Measurements from ENCODE around the gene PDE4D. TPM values are rescaled to one million over a fixed set of nuclear protein-coding genes. Genes with fewer than 3 reads are reported as not detected.
A peak's percentile ranks its signal among the peaks of the same experiment; 100 is the strongest.

PDE4D gene
- total RNA-seq, 1 donor from 2014 or later: 35.1 TPM

DNA sequence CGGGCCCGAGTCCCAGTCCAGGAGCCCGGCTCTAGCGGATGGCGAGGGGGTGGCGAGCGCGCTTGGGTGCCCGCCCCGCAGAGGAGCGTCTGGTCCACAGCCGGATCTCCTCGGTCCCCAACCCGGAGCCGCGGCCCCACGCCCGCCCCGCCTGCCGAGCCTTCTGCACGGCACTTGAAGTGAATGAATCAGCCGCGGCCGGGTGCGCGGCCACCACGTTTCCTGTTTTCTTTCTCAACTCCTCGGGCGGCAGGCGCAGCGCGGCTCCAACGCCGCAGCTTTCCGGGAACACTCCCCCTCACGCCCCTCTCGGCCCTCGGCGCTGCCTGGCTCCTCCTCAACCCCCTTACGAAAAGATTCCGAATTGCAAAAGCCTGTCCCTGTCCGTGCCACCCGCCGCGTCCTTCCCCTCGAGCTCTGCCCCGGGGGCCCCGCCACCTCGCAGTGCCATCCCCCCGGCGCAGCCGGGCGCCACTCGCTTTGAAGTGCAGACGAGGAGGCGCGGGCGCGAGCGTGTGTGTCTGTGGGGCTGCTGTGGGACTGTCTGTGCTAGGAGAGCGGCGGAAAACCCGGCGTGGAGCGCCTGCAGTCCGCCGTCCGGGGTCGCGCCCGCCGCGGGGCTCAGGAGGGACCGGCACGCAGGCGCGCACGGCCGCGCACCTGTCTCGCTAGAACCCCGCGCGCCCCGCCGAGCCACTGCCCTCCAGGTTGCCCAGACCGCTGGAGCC, 854.1 kb downstream of the PDE4D start:
- ATAC-seq (peak; percentile 75), DNase-seq (peak; percentile 90)
- intact Hi-C loops (cut with micrococcal nuclease): loop anchor here (5.0 to 10.0 kb wide), 2 partner anchors 75 to 133 kb away; no protein-coding TSS in a partner anchor

DNA sequence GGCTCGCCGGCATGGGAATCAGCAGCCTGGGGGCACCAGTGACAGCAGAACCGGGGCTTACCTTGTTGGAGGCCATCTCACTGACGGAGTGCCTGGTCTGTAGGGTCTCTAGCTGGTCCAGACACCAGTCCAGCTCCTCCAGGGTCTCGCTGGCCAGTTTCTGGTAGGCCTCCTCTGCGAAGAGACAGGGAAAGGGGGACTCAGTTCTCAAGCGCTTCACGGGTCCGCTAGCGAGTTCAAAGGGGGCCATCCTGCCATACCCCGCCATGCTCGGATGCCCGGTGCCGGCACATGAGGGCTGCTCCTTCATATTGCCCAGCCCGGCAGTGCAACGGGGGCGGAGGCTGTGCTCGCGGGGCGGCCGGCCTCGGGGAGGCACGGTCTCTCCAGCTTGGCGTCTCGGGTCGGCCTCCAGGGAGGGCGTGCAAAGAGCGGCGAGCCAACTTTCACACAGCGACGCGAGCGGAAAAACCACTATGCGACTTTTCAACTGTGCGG, 854.7 kb downstream of the PDE4D start:
- DNase-seq (no peak), ATAC-seq (peak; percentile 61)
- intact Hi-C loops (cut with micrococcal nuclease): loop anchor here (5.0 kb wide), 1 partner anchor 133 kb away; no protein-coding TSS in a partner anchor

DNA sequence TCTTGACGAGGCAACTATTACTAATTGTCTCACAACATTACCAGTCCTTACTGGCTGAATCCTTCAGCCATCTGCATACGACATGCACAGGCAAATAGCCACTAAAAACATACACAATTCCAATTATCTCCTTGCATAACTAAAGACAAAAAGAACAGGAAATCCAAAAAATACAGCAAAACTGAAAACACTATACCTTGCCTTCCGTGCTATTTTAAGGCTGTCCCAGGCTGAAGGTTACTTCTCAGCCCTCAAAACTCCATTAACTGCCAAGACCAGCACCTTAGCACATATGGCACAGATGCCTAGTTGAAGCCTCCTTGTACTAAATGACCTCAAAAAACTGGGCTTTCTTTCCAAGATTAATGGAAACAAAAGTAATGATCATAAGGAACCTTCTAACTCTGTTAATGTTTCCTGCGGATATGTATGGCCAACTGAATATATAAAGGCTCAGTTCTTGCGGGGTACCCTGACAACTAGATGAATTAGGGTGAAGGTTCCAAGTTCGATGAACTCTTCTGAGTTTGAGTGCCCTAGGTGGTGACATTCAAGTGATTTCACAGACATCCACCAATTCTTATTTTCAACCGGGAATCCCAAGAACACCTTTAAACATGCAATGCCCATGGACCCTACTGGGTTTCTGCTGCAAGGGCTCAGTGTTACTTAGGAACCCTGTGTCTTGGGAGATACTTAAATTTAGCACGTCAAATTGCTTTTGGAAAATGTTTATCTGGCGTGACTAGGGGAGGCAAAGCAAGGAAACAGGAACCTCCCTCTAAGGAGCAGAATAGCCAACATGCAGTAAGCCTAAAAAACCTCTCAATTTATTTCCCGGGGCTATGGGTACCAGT, 855.4 kb downstream of the PDE4D start:
- intact Hi-C loops (cut with micrococcal nuclease): loop anchor here (5.0 kb wide), 1 partner anchor 134 kb away; no protein-coding TSS in a partner anchor
- ATAC-seq (no peak), DNase-seq (no peak)

GRCh38 chr5:59037453-59037852, 856.1 kb downstream of the PDE4D start:
- no peak for DNase-seq
- no peak for ATAC-seq
- intact Hi-C loops (cut with micrococcal nuclease): loop anchor here (5.0 kb wide), 1 partner anchor 135 kb away; no protein-coding TSS in a partner anchor

DNA sequence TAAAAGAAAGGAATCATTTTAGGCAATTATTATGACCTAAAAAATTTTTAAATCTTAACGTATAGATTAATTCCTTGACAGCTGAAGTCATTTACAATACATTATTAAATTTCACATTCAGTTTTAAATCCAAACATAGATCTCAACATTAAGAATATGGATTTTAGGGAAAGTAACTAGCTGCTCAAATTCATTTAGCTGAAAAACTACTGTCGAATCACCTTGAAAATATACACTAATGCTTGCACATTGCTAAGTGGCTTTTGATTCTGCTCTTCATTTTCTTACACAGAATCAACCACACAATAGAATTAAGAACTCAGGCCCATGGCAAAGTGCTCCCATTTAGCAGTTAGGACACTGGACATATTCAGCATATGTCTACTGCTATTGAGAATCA, 856.5 kb downstream of the PDE4D start:
- no peak for ATAC-seq
- intact Hi-C loops (cut with micrococcal nuclease): loop anchor here (5.0 kb wide), 1 partner anchor 135 kb away; no protein-coding TSS in a partner anchor
- no peak for DNase-seq

GRCh38 chr5:59036274-59036961, 857.1 kb downstream of the PDE4D start:
- intact Hi-C loops (cut with micrococcal nuclease): loop anchor here (5.0 kb wide), 1 partner anchor 136 kb away; no protein-coding TSS in a partner anchor
- DNase-seq (no peak), ATAC-seq (no peak)

GRCh38 chr5:59035681-59036080, 857.8 kb downstream of the PDE4D start:
- no peak for DNase-seq
- intact Hi-C loops (cut with micrococcal nuclease): loop anchor here (5.0 kb wide), 1 partner anchor 137 kb away; no protein-coding TSS in a partner anchor
- ATAC-seq: no peak

DNA sequence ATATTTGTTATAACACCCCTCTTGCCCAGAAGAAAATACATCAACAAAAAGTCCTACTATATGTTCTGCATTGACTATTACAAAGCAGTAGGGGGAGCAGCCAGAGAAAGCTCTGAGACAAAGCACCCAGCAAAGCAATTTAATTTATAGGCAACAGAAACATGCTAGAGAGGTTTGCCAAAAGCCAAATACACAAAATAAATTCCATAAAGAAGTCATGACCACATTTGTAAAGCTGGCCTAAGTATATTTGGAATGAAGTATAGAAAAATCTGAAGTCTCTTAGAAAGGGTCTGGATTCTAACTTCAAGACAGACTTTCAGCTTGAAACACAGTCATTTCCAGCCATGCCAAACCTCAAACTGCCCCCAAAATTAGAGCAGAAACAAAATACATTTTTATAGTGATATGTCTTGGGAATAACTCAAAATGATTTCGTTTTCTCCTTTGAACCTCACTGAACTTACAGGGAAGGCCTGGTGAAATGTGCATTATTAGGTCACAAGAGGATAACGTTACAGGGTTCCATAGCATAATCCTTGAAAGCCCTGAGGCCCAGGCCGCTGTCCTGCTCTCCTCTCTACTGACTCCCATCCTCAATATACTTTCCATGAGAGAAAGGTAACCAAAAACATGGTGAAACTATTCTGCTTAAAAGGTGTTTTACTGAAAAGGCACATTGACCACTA, 858.9 kb downstream of the PDE4D start:
- intact Hi-C loops (cut with micrococcal nuclease): loop anchor here (5.0 kb wide), 1 partner anchor 138 kb away; no protein-coding TSS in a partner anchor
- DNase-seq (no peak), ATAC-seq (no peak)

- intact Hi-C loops (cut with micrococcal nuclease): no loop called here
- ATAC-seq (no peak), DNase-seq (no peak)
These were observed 866.2 kb downstream of the PDE4D start for GRCh38 chr5:59027145-59027907.

DNA sequence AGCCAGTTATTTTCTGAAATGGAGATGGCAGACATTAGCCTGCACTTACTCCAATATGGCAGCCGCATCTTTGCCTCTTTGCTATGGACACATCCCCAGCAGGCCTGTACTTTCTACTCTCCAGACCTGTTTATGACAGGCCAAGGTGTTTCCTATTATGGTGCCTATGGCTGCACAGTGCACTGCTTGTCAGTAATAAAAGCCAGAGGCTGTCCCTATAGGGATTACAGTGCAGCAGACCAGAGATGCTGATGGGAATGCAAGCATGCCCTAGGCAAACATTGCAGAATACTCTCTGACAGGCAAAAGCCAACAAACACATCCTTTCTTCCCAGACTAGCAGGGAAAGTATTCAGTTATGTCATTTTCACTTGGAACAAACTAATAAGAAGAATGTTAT, 867.8 kb downstream of the PDE4D start:
- intact Hi-C loops (cut with micrococcal nuclease): no loop called here
- no peak for DNase-seq
- ATAC-seq: peak; percentile 54

DNA sequence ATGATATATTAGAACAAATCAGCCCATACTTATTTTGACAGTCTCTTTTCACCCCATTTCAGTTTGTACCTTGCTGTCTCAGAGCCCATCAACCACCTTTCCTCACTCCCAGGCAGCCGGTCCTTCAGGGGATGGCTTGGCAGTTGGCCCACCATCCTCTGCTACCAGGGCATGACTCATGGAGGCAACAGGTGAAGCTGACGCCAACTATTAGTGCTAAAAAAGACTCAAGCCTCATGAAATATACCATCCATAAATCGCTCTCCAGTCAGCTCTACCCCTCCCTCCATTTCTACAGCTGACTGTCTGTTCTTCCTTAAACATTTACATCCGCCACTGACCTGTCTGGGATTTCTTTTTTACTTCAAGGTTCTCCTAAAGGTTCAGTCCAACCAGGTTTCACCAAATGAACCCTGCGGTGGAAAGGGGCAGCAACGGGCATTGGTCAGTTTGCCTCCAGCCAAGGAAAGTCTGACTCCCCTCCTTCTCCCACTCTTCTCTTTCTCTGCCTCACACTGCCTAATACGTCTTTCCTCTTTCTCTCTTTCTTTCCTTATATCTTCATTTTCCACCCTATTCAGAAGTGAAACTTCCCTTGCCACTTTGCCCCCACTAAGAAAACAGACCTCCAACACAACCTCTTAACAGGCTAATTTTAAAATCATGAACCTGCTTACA, 871.5 kb downstream of the PDE4D start:
- peak; percentile 69 for DNase-seq
- intact Hi-C loops (cut with micrococcal nuclease): no loop called here
- peak; percentile 70 for ATAC-seq

DNA sequence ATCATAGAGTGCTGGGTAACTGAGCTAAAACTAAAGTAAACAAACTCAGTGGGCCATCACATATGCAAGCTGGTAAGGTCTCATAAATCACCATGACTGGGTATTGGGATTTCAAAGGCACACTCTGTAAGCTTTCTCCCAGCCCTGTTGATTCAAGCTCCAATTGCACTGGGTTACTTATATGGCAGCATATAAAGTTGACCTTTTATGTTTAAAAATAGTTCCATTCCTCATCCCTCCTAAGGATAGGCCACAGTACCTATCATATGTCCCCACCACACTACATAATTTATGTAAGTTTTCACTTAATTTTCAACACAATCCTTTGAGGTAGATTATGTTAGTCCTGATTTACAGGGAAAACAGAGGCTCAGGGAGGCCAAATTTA, 872.2 kb downstream of the PDE4D start:
- peak; percentile 18 for ATAC-seq
- intact Hi-C loops (cut with micrococcal nuclease): no loop called here

DNA sequence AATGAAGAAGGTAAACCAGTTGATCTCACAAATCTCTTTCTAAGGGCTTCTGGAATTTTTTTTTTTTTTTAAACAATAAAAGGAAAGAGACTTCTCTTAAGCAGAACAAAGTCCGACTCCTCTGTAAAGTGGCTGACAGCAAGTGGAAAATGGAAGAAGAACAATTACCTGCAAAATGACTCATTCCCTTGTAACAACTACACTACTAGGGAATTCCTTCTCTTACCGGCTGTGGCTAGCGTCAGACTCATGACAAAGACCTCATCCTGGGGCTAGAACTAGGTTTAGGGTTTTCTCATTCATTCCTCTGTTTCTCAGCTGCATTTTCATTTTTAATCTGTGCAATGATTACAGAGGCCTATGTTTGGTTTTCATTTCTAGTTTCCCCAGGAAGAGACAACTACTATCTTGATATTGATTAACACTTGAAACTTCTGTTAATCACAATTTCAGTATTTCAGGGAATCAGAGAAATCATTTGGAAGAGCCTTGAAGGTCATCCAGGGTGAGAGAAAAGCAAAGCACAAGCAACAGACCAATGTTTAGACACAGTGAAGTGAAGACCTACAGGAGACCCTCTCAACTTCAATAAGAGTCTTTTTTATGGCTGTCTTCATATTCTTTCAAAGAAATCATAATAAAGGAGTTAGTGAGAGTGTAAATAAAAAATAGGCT, 872.8 kb downstream of the PDE4D start:
- DNase-seq: no peak
- no peak for ATAC-seq
- intact Hi-C loops (cut with micrococcal nuclease): no loop called here

More for the DNA sequence above, 872.2 kb downstream of the PDE4D start:
- no peak for DNase-seq

DNA sequence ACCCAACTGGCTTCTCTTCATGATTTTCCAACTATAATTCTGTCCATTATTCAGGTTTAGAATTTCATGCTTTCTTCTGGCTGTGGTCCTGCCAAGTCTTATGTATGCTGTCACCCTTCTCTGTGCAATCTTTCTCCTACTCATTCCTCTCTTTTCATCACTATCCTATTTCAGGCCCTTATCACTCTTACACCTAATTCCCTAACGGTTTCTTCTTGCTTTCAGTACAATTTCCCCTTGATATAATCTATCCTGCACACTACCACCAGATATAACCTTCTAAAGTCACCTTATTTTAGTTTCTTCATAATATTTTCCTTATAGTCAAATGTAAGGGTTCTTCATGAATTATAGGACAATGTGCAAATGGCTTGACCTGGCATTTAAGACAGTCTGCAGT, 874.4 kb downstream of the PDE4D start:
- DNase-seq (no peak), ATAC-seq (peak; percentile 44)
- intact Hi-C loops (cut with micrococcal nuclease): no loop called here

- ATAC-seq (no peak), DNase-seq (no peak)
- intact Hi-C loops (cut with micrococcal nuclease): no loop called here
These were observed 876.6 kb downstream of the PDE4D start for GRCh38 chr5:59016925-59017324.

- ATAC-seq (no peak), DNase-seq (no peak)
- intact Hi-C loops (cut with micrococcal nuclease): loop anchor here (10.0 kb wide), 1 partner anchor 114 kb away; no protein-coding TSS in a partner anchor
These were observed 884.6 kb downstream of the PDE4D start for GRCh38 chr5:59008816-59009473.

Measured in left ventricle myocardium superior (tissue), 1 donor.